ENCODE data around the gene SPRYD4.
"Not testable (repeated sequence)": the region's sequence is repeated elsewhere in the genome, so short reads cannot be mapped to it uniquely, and the experiment has no call there.

Gene SPRYD4

DNA sequence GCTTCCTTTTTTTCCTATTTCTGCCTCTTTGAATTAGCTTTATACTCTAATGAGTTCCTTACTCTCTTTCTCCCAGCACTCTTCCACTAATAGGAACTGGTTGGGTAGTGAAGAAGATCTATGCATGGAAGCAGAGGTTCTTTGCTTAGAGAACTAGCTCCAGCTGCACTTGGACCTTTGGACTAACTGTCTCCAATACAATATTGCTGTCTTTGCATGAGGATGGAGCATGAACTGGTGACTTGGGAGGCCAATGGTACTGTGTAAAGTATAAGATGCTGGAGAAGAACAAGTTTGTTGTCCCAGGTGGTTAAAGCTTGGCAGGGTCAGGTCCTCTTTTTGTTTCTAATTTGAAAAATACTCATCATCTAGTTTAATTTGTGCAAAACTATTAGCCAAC lies 22.0 kb downstream of the SPRYD4 start:
- no peaks in the 10 kb centered on the region for H3K4me1 ChIP-seq (ENCODE audit: insufficient read depth, low read length, severe bottlenecking)
- H3K9me2 ChIP-seq (ENCODE audit: low read depth, low read length), result no peaks in the 10 kb centered on the region
- no peak overlapping the region for H3K4me2 ChIP-seq (ENCODE audit: low read length)
- peaks cover 8% of the 10 kb centered on the region for H3K27me3 ChIP-seq (ENCODE audit: insufficient read depth, low read length)
- no peaks in the 10 kb centered on the region for H3K9me3 ChIP-seq (ENCODE audit: low read length)
- TF ChIP-seq EZH2 (IDR thresholded peaks at IDR 0.05; ENCODE audit: borderline replicate concordance, low read length), result no peak
- TF ChIP-seq, protein P1, sequence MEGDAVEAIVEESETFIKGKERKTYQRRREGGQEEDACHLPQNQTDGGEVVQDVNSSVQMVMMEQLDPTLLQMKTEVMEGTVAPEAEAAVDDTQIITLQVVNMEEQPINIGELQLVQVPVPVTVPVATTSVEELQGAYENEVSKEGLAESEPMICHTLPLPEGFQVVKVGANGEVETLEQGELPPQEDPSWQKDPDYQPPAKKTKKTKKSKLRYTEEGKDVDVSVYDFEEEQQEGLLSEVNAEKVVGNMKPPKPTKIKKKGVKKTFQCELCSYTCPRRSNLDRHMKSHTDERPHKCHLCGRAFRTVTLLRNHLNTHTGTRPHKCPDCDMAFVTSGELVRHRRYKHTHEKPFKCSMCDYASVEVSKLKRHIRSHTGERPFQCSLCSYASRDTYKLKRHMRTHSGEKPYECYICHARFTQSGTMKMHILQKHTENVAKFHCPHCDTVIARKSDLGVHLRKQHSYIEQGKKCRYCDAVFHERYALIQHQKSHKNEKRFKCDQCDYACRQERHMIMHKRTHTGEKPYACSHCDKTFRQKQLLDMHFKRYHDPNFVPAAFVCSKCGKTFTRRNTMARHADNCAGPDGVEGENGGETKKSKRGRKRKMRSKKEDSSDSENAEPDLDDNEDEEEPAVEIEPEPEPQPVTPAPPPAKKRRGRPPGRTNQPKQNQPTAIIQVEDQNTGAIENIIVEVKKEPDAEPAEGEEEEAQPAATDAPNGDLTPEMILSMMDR (IDR thresholded peaks at IDR 0.05; ENCODE audit: low read length), result no peak
- no peak overlapping the region for H3K27ac ChIP-seq (ENCODE audit: low read depth, low read length, poor library complexity, severe bottlenecking)
- H4K20me1 ChIP-seq (ENCODE audit: insufficient read depth, low read length), result no peaks in the 10 kb centered on the region
- H3K79me2 ChIP-seq (ENCODE audit: insufficient read depth, low read length), result no peaks in the 10 kb centered on the region
- no peaks in the 10 kb centered on the region for H3K36me3 ChIP-seq (ENCODE audit: insufficient read depth, low read length)
- no peaks in the 10 kb centered on the region for H3F3A ChIP-seq (ENCODE audit: insufficient read depth, low read length)
- no peak overlapping the region for H2AFZ ChIP-seq (ENCODE audit: low read length)
- H3K4me3 ChIP-seq (ENCODE audit: low read depth, low read length, poor library complexity, severe bottlenecking), result no peak overlapping the region
- H3K9ac ChIP-seq (ENCODE audit: low read length), result no peak overlapping the region

DNA sequence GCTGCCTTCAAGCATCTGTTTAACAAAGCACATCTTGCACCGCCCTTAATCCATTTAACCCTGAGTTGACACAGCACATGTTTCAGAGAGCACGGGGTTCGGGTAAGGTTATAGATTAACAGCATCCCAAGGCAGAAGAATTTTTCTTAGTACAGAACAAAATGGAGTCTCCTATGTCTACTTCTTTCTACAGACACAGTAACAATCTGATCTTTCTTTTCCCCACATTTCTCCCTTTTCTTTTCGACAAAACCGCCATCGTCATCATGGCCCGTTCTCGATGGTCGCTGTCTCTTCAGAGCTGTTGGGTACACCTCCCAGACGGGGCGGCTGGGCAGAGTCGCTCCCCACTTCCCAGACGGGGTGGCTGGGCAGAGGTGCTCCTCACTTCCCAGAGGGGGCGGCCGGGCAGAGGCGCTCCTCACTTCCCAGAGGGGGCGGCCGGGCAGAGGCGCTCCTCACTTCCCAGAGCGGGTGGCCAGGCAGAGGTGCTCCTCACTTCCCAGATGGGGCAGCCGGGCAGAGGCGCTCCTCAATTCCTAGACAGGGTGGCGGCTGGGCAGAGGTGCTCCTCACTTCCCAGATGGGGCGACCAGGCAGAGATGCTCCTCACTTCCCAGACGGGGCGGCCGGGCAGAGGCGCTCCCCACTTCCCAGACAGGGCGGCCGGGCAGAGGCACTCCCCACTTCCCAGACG lies 25.2 kb downstream of the SPRYD4 start:
- not testable (repeated sequence) for H3F3A ChIP-seq (ENCODE audit: insufficient read depth, low read length); H3K4me1 ChIP-seq (ENCODE audit: insufficient read depth, low read length, severe bottlenecking); H3K9ac ChIP-seq (ENCODE audit: low read length); H3K4me3 ChIP-seq (ENCODE audit: low read depth, low read length, poor library complexity, severe bottlenecking); H2AFZ ChIP-seq (ENCODE audit: low read length); H3K9me3 ChIP-seq (ENCODE audit: low read length); H3K27me3 ChIP-seq (ENCODE audit: insufficient read depth, low read length); H3K27ac ChIP-seq (ENCODE audit: low read depth, low read length, poor library complexity, severe bottlenecking); H3K36me3 ChIP-seq (ENCODE audit: insufficient read depth, low read length); H3K4me2 ChIP-seq (ENCODE audit: low read length); H4K20me1 ChIP-seq (ENCODE audit: insufficient read depth, low read length); H3K9me2 ChIP-seq (ENCODE audit: low read depth, low read length); H3K79me2 ChIP-seq (ENCODE audit: insufficient read depth, low read length)

DNA sequence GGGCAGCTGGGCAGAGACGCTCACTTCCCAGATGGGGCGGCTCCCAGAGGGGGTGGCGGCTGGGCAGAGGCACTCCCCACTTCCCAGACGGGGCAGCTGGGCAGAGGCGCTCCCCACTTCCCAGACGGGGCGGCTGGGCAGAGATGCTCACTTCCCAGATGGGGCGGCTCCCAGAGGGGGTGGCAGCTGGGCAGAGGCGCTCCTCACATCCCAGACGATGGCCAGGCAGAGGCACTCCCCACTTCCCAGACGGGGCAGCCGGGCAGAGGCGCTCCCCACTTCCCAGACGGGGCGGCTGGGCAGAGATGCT lies 25.7 kb downstream of the SPRYD4 start:
- not testable (repeated sequence) for H3K9ac ChIP-seq (ENCODE audit: low read length); H4K20me1 ChIP-seq (ENCODE audit: insufficient read depth, low read length); H3K4me3 ChIP-seq (ENCODE audit: low read depth, low read length, poor library complexity, severe bottlenecking); H3K4me2 ChIP-seq (ENCODE audit: low read length); H3K4me1 ChIP-seq (ENCODE audit: insufficient read depth, low read length, severe bottlenecking); H3K9me2 ChIP-seq (ENCODE audit: low read depth, low read length); H3K36me3 ChIP-seq (ENCODE audit: insufficient read depth, low read length); H3K27ac ChIP-seq (ENCODE audit: low read depth, low read length, poor library complexity, severe bottlenecking); H3K79me2 ChIP-seq (ENCODE audit: insufficient read depth, low read length); H3K9me3 ChIP-seq (ENCODE audit: low read length); H2AFZ ChIP-seq (ENCODE audit: low read length); H3F3A ChIP-seq (ENCODE audit: insufficient read depth, low read length); H3K27me3 ChIP-seq (ENCODE audit: insufficient read depth, low read length)

DNA sequence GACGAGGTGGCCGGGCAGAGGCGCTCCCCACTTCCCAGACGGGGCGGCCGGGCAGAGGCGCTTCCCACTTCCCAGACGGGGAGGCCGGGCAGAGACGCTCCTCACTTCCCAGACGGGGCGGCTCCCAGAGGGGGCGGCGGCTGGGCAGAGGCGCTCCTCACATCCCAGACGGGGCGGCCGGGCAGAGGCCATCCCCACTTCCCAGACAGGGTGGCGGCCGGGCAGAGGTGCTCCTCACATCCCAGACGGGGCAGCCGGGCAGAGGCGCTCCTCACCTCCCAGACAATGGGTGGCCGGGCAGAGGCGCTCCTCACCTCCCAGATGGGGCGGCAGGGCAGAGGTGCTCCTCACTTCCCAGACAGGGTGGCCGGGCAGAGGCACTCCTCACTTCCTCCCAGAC lies 26.1 kb downstream of the SPRYD4 start:
- H3K9me2 ChIP-seq (ENCODE audit: low read depth, low read length); H3K4me3 ChIP-seq (ENCODE audit: low read depth, low read length, poor library complexity, severe bottlenecking); H3K27me3 ChIP-seq (ENCODE audit: insufficient read depth, low read length); H3K4me1 ChIP-seq (ENCODE audit: insufficient read depth, low read length, severe bottlenecking); H3K4me2 ChIP-seq (ENCODE audit: low read length); H2AFZ ChIP-seq (ENCODE audit: low read length); H3K36me3 ChIP-seq (ENCODE audit: insufficient read depth, low read length); H3K27ac ChIP-seq (ENCODE audit: low read depth, low read length, poor library complexity, severe bottlenecking); H3F3A ChIP-seq (ENCODE audit: insufficient read depth, low read length); H3K9ac ChIP-seq (ENCODE audit: low read length); H3K9me3 ChIP-seq (ENCODE audit: low read length); H4K20me1 ChIP-seq (ENCODE audit: insufficient read depth, low read length); H3K79me2 ChIP-seq (ENCODE audit: insufficient read depth, low read length): not testable (repeated sequence)

DNA sequence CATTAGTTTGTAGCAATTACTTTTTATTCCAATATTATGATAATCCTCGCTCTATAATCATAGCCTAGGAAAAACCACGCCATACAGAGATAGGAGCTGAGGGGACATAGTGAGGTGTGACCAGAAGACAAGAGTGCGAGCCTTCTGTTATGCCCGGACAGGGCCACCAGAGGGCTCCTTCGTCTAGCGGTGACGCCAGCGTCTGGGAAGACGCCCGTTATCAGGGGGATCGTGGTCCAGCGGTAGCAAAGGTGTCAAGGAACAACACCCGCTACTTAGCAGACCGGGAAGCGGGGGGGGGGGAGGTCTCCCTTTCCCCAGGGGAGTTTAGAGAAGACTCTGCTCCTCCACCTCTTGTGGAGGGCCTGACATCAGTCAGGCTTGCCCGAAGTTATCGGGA lies 28.3 kb downstream of the SPRYD4 start:
- H3K9ac ChIP-seq (ENCODE audit: low read length); H3K9me3 ChIP-seq (ENCODE audit: low read length); H3F3A ChIP-seq (ENCODE audit: insufficient read depth, low read length); H3K4me3 ChIP-seq (ENCODE audit: low read depth, low read length, poor library complexity, severe bottlenecking); H4K20me1 ChIP-seq (ENCODE audit: insufficient read depth, low read length); H3K27ac ChIP-seq (ENCODE audit: low read depth, low read length, poor library complexity, severe bottlenecking); H3K36me3 ChIP-seq (ENCODE audit: insufficient read depth, low read length); H3K27me3 ChIP-seq (ENCODE audit: insufficient read depth, low read length); H3K79me2 ChIP-seq (ENCODE audit: insufficient read depth, low read length); H3K4me1 ChIP-seq (ENCODE audit: insufficient read depth, low read length, severe bottlenecking); H3K4me2 ChIP-seq (ENCODE audit: low read length); H3K9me2 ChIP-seq (ENCODE audit: low read depth, low read length); H2AFZ ChIP-seq (ENCODE audit: low read length): not testable (repeated sequence)
- TF ChIP-seq, protein P1 (IDR thresholded peaks at IDR 0.05; ENCODE audit: low read length), result peak; percentile 24; the same call in 1 of the 2 replicates

DNA sequence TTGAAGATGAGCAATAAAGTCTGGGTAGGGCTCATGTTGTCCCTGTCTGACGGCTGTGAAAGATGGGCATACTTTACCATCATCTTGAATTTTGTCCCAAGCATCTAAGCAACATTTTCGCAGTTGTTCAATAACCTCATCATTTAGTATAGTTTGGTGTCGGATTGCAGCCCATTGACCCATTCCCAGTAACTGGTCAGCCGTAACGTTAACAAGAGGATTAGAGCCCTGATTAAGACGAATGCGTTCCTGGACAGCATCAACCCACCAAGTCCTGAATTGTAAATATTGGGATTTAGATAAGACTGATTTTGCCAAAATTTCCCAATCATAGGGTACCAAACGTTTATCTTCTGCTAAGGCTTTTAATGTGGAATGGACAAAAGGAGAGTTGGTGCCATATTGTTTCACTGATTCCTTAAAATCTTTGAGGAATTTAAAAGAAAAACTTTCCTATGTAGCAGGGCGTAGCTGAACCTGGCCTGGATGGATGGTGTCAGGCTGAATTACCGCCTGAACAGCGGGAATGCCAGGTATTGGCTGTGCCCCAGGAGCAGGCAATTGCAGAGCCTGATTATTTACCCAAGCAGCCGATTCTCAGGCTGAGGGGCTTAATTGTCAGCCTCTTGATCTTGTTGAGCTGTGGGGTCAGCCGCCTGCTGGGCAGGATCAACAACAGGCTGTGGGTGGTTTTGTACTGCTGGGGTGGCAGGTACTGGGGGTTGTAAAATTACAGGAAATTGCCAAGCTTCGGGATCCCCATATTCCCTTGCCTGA lies 29.9 kb downstream of the SPRYD4 start:
- not testable (repeated sequence) for H3F3A ChIP-seq (ENCODE audit: insufficient read depth, low read length); H2AFZ ChIP-seq (ENCODE audit: low read length); H4K20me1 ChIP-seq (ENCODE audit: insufficient read depth, low read length); H3K79me2 ChIP-seq (ENCODE audit: insufficient read depth, low read length); H3K9me3 ChIP-seq (ENCODE audit: low read length); H3K36me3 ChIP-seq (ENCODE audit: insufficient read depth, low read length); H3K4me1 ChIP-seq (ENCODE audit: insufficient read depth, low read length, severe bottlenecking); H3K4me2 ChIP-seq (ENCODE audit: low read length); H3K4me3 ChIP-seq (ENCODE audit: low read depth, low read length, poor library complexity, severe bottlenecking); H3K9me2 ChIP-seq (ENCODE audit: low read depth, low read length); H3K9ac ChIP-seq (ENCODE audit: low read length); H3K27me3 ChIP-seq (ENCODE audit: insufficient read depth, low read length); H3K27ac ChIP-seq (ENCODE audit: low read depth, low read length, poor library complexity, severe bottlenecking)

All from OCI-LY1 (cell line).